ENCODE measurements around the gene BST1. TPM values are rescaled to one million over a fixed set of nuclear protein-coding genes. Genes with fewer than 3 reads are reported as not detected.

BST1 gene
- total and polyA plus RNA-seq, 2 donors (not counting 3 experiments of a cell fraction or from before 2014, with no cell fraction given): 10.7 to 14.0 TPM

DNA sequence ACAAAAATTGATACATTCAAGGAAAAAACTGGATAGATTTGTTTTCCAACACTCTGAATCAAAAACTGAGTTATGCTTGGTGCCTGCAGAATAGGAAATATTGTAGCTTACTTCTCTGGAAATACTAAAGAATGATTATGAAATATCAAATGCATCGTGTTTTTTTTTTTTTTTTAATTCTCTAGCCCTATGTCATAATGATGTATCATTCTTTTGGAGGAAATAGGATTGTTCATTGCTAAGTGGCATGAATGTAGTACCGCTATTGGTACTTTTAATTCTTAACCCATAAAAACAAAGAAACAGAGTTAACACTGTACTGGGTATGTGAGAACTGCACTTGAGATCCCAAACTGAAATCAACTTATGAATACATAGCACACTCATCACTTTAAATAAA is 28.8 kb upstream of the BST1 start:
- H2AFZ ChIP-seq (ENCODE audit: low read depth, low read length): no peak overlapping the region
- dilution Hi-C loops (cut with MboI; ENCODE audit: extremely low pct_ligation_motif_present, low sequenced_read_pairs): no loop called here
- POLR2A ChIA-PET: interaction anchor here (0.6 kb wide), 1 partner anchor 50 kb away, joined by 4 read pairs; no protein-coding TSS in a partner anchor
- no peak overlapping the region for H3K4me2 ChIP-seq (ENCODE audit: insufficient read depth, low read length)
- DNase-seq (ENCODE audit: low read depth, low spot score): no peak
- H3K27ac ChIP-seq (ENCODE audit: insufficient read depth, low read depth, low read length): no peak overlapping the region
- CTCF ChIA-PET: interaction anchor here (0.7 kb wide), 1 partner anchor 16 kb away, joined by 3 read pairs; no protein-coding TSS in a partner anchor
- no TSS peak for BruUV-seq (replicated peaks)
- no peak for FAIRE-seq
- peaks cover 18% of the 10 kb centered on the region for H3K4me1 ChIP-seq (ENCODE audit: control insufficient read depth, extremely low read depth, insufficient read depth, low read length)
- H3K9me3 ChIP-seq (replicated peaks; ENCODE audit: control insufficient read depth, insufficient read depth, low read length): no peaks in the 10 kb centered on the region
- H3K4me3 ChIP-seq (replicated peaks in 1 of 3; ENCODE audit: insufficient read depth in 1 of 3, low read depth in 1 of 3, low read length in 3 of 3): no peak overlapping the region
- intact Hi-C loops (cut with micrococcal nuclease): no loop called here
- H3K9me1 ChIP-seq (replicated peaks; ENCODE audit: control insufficient read depth, extremely low read depth, insufficient read depth, low read length): no peaks in the 10 kb centered on the region
- TF ChIP-seq CTCF (IDR thresholded peaks at IDR 0.05; ENCODE audit: extremely low read depth in 1 of 2, insufficient read depth in 1 of 2, low read depth in 1 of 2, low read length in 2 of 2): no peak
- H3K9ac ChIP-seq (replicated peaks; ENCODE audit: extremely low read depth, insufficient read depth, low read length): no peak overlapping the region
- no peaks in the 10 kb centered on the region for H3K36me3 ChIP-seq (ENCODE audit: control insufficient read depth in 2 of 2, extremely low read depth in 1 of 2, insufficient read depth in 2 of 2, low read length in 2 of 2)
- peaks cover 87% of the 10 kb centered on the region for H3K79me2 ChIP-seq (ENCODE audit: control insufficient read depth, insufficient read depth, low read length)
- H3K27me3 ChIP-seq (ENCODE audit: control insufficient read depth in 2 of 2, insufficient read depth in 2 of 2, low read length in 2 of 2): no peaks in the 10 kb centered on the region
- no peaks in the 10 kb centered on the region for H4K20me1 ChIP-seq (replicated peaks; ENCODE audit: control insufficient read depth, extremely low read depth, insufficient read depth, low read length)

GRCh38 chr4:15674926-15675325 is 27.9 kb upstream of the BST1 start:
- H3K9ac ChIP-seq (replicated peaks; ENCODE audit: extremely low read depth, insufficient read depth, low read length): no peak overlapping the region
- BruUV-seq (replicated peaks): no TSS peak
- H3K27me3 ChIP-seq (ENCODE audit: control insufficient read depth in 2 of 2, insufficient read depth in 2 of 2, low read length in 2 of 2): no peaks in the 10 kb centered on the region
- ChIA-PET POLR2A (no interaction called here), CTCF (interaction anchor here (1.0 to 1.7 kb wide), 2 partner anchors 21 to 195 kb away, joined by 4 to 13 read pairs; no protein-coding TSS in a partner anchor)
- FAIRE-seq (no peak), DNase-seq (ENCODE audit: low read depth, low spot score) (no peak)
- intact Hi-C loops (cut with micrococcal nuclease) (no loop called here), dilution Hi-C loops (cut with MboI; ENCODE audit: extremely low pct_ligation_motif_present, low sequenced_read_pairs) (no loop called here)
- no peak overlapping the region for H2AFZ ChIP-seq (ENCODE audit: low read depth, low read length)
- H3K4me2 ChIP-seq (ENCODE audit: insufficient read depth, low read length): no peak overlapping the region
- H3K36me3 ChIP-seq (ENCODE audit: control insufficient read depth in 2 of 2, extremely low read depth in 1 of 2, insufficient read depth in 2 of 2, low read length in 2 of 2): no peaks in the 10 kb centered on the region
- H3K27ac ChIP-seq (ENCODE audit: insufficient read depth, low read depth, low read length): no peak overlapping the region
- no peaks in the 10 kb centered on the region for H3K9me1 ChIP-seq (replicated peaks; ENCODE audit: control insufficient read depth, extremely low read depth, insufficient read depth, low read length)
- H3K4me1 ChIP-seq (ENCODE audit: control insufficient read depth, extremely low read depth, insufficient read depth, low read length): peaks cover 26% of the 10 kb centered on the region
- H3K9me3 ChIP-seq (replicated peaks; ENCODE audit: control insufficient read depth, insufficient read depth, low read length): no peaks in the 10 kb centered on the region
- H3K4me3 ChIP-seq (replicated peaks in 1 of 3; ENCODE audit: insufficient read depth in 1 of 3, low read depth in 1 of 3, low read length in 3 of 3): no peak overlapping the region
- peaks cover 88% of the 10 kb centered on the region for H3K79me2 ChIP-seq (ENCODE audit: control insufficient read depth, insufficient read depth, low read length)
- no peak for TF ChIP-seq FOS (IDR thresholded peaks at IDR 0.05; ENCODE audit: borderline replicate concordance, insufficient read depth, low read length)
- TF ChIP-seq CTCF (IDR thresholded peaks at IDR 0.05; ENCODE audit: extremely low read depth in 1 of 2, insufficient read depth in 1 of 2, low read depth in 1 of 2, low read length in 2 of 2): no peak
- no peak for TF ChIP-seq POLR2A (IDR thresholded peaks at IDR 0.05; ENCODE audit: low read depth, low read length)
- no peak for TF ChIP-seq JUN (IDR thresholded peaks at IDR 0.05; ENCODE audit: borderline replicate concordance, insufficient read depth, insufficient read length, low read depth)
- TF ChIP-seq MYC (IDR thresholded peaks at IDR 0.05; ENCODE audit: low read depth, low read length): no peak
- no peak for TF ChIP-seq GATA2 (IDR thresholded peaks at IDR 0.05; ENCODE audit: insufficient read depth, insufficient read length, low read depth, low read length)
- no peak for TF ChIP-seq EZH2 (IDR thresholded peaks at IDR 0.05; ENCODE audit: borderline replicate concordance, low read depth, low read length, severe bottlenecking)
- no peak for TF ChIP-seq POLR2AphosphoS5 (IDR thresholded peaks at IDR 0.05; ENCODE audit: insufficient read depth, low read depth, low read length)
- TF ChIP-seq, protein P1, sequence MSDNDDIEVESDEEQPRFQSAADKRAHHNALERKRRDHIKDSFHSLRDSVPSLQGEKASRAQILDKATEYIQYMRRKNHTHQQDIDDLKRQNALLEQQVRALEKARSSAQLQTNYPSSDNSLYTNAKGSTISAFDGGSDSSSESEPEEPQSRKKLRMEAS (IDR thresholded peaks at IDR 0.05; ENCODE audit: insufficient read depth, insufficient read length): no peak
- H4K20me1 ChIP-seq (replicated peaks; ENCODE audit: control insufficient read depth, extremely low read depth, insufficient read depth, low read length): no peaks in the 10 kb centered on the region
